ENCODE measurements around the gene ADSS1.

Gene ADSS1

GRCh38 chr14:104751539-104752422 lies 27.8 kb downstream of the ADSS1 start:
- no peak for DNase-seq

- no peak for DNase-seq
These were observed 28.4 kb downstream of the ADSS1 start for GRCh38 chr14:104752423-104752734.

- peak; percentile 100 for DNase-seq
These were observed 28.9 kb downstream of the ADSS1 start, which contains the start of gene SIVA1 for GRCh38 chr14:104752735-104753527. Gene SIVA1 (plus strand): TSS chr14:104753147. CDS start chr14:104753202, 55 bp downstream.

GRCh38 chr14:104753528-104754212 lies 29.6 kb downstream of the ADSS1 start:
- DNase-seq, result peak; percentile 33 to 52

- DNase-seq, result no peak
These were observed 30.3 kb downstream of the ADSS1 start for GRCh38 chr14:104754213-104754851.

- no peak for DNase-seq
These were observed 31.6 kb downstream of the ADSS1 start for GRCh38 chr14:104755621-104756020.

GRCh38 chr14:104756477-104757237 lies 32.6 kb downstream of the ADSS1 start:
- no peak for DNase-seq

- DNase-seq, result no peak
These were observed 33.2 kb downstream of the ADSS1 start for GRCh38 chr14:104757238-104757585.

- DNase-seq, result no peak
These were observed 33.8 kb downstream of the ADSS1 start for GRCh38 chr14:104757681-104758392.

GRCh38 chr14:104758981-104759969 lies 35.2 kb downstream of the ADSS1 start:
- DNase-seq, result no peak

GRCh38 chr14:104765517-104765916 lies 41.5 kb downstream of the ADSS1 start:
- no peak for DNase-seq

GRCh38 chr14:104766256-104766862 lies 42.3 kb downstream of the ADSS1 start:
- no peak for DNase-seq

- DNase-seq, result no peak
These were observed 43.0 kb downstream of the ADSS1 start for GRCh38 chr14:104766863-104767633.

- no peak for DNase-seq
These were observed 43.5 kb downstream of the ADSS1 start for GRCh38 chr14:104767634-104767918.

- peak; percentile 55 to 81 for DNase-seq
These were observed 44.7 kb downstream of the ADSS1 start for GRCh38 chr14:104768437-104769323.

GRCh38 chr14:104769324-104770071 lies 45.5 kb downstream of the ADSS1 start:
- no peak for DNase-seq

GRCh38 chr14:104770072-104770579 lies 46.1 kb downstream of the ADSS1 start:
- no peak for DNase-seq
